HG03139 (cell line): Measurements from ENCODE around the gene GNG8.
A peak's percentile ranks its signal among the peaks of the same experiment; 100 is the strongest.

Source experiments
- ATAC-seq: cut with Tn5 transposase; IDR thresholded peaks from one replicate; pipeline ENCODE4 v1.9.1; 2021; ENCODE audit not compliant: unreplicated experiment

The GNG8 gene

DNA sequence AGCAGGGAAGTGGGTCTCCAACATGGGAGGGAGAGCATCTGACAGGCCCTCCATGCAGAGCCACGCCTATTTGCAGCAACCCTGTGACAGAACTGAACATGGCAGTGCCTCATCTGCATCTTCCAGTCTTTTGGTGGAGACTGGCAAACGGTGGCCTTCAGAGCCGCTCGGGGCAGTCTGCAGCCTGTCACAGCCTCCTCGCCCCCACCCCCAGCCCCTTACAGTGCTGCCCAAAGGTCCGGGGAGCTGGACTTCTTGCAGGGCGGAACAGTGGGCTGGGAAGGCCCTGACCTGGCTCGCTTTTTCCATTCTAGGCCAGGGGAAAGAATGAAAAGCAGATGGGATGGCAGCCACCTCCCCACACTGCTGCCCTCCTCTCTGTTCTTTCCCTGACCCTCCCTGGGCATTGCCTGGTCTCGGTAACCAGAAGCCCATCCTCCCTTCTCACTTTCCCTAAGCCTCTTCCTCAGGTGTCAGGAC is 32.2 kb downstream of the GNG8 start:
- no peak for ATAC-seq

DNA sequence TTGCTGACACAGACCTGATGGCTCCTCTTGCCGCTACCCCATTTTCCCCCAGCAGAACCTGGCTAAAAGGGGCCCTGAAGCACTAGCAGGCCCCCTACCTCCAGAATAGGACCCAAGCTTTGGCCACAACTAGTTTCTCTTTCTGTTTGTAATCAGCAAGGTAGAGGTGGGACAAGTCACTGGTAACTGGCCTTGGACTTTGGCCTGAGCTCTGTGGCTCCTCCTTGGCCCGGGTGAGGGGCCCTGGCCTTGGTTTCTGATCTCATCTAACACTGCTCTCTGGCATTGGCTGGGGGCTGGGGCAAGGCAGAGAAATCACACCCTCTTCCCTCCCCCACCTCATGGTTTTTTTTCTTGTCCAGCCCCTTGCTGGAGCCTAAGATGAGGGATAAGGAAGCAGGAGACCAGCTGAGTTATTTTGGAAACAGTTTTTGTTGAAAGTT is 32.8 kb downstream of the GNG8 start:
- ATAC-seq: no peak

DNA sequence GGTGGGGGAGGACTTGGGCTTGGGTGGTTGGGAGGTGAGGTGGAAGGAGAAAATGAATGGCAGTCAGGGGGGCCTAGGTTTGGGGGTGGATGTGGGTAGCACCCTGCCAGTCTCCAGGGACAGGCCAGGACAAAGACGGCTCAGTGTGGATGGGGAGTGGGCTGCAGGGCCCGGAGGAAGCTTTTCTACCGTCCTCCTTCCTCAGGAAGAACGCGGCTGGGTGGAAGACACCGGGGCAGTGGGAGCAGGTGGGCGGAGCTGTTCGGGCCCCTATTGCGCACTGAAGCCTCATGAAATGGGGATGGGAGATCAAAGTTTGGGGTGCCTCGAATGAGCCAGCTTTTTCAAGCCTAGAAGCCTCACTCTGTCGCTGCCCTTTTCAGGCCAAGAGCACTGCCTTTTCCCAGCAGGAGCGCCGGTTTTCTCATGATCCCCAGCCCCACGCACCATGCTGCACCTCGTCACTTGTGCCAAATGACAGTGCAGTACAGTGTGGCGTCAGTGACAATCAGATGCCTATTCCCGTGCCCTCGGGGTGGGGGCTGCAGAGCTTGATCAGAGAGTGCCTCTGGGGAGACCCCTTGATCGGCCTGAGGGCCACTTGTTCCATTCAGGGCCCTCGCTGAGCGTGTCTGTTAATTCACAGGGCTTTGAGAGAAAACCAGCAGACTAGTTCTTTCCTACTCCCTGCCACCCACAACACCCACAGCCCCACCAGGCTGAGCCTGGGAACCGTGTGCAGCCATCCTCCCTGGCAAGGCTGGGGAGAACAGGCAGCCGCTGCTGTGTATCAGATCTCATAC is 33.4 kb downstream of the GNG8 start:
- ATAC-seq: no peak

DNA sequence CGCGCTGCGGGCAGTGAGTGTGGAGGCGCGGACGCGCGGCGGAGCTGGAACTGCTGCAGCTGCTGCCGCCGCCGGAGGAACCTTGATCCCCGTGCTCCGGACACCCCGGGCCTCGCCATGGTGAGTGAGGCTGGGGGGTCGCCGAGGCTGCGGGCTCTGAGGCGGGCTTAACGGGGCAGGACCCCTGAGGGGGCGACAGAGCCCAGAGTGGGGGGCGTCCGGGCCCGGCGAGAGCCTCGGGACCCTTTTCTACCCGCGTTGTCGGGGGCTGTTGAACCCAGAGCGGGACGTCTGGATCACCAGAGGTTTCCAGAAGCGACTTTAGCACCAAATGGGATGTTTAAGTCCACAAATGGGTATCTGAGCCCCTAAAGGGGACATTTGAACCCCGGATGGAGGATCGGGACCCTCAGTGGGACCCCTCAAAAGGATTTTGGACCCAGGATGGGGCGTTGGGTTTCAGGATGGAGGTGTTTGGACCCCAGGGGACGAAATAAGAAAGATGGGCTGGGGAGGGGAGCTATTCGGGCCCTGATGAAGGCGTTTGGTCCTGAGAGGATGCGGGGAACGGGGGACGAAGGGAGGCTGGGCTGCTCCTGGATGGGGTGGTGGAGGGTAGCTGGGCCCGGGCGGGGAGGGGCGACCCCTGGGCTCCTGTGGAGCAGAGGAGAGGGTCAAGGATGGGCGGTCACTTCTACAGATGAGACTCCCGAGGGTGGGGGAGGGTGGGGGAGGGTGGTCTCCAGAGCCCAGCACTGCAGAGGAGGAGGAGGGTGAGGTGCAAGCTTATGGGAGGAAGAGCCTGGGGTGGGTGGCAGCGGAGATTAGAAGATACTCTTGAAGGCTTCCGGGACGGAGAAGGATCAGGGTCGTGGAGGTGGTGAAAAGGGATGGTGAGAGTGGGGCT is 34.4 kb downstream of the GNG8 start, which contains the start of gene CALM3:
CALM3 (plus strand) TSS at position 13 of the 907 bp plus-strand sequence; CDS start at position 118, 105 bp downstream.
- ATAC-seq: no peak

DNA sequence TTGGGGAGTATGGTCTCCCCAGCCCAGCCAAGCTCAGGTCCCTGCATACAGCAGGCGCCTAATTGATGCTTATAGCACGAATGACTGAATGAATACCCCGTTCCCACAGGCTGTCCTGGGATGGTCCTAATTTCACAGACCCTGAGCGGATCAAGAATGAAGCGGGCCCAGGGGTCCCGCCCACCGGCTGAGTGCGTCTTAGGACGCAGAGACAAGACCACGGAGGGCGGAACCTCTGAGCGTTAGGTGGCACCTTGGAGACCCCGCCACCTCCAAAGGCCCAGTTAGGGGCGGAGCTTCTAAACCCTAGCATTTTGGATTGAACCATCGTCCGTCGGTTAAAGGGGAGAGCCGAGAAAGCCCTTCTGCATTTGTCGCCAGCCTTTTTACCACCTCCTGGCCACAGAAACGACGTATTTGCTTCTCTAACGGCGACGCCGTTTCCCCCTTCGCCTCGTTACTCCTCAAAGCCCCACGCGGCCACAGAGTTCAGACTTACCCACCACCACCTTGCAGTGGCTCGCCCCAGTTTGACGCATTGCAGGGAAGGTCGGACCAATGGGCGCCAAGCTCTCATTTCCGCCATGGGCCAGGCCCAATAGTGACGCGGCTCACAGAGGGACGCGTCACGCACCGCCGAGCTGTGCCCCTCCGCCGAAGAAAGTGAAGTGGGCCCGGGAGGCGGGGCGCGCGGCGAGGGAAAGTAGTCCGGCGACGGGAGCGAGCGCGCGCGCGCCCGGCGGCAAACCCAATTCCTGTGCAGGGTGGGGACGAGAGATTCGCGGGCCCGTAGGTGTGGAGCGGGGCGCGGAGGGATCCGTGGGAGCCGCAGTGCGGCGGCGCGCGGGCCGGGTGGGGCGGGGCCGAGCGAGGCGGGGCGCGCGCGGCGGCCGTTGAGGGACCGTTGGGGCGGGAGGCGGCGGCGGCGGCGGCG is 35.4 kb downstream of the GNG8 start:
- peak; percentile 74 for ATAC-seq

DNA sequence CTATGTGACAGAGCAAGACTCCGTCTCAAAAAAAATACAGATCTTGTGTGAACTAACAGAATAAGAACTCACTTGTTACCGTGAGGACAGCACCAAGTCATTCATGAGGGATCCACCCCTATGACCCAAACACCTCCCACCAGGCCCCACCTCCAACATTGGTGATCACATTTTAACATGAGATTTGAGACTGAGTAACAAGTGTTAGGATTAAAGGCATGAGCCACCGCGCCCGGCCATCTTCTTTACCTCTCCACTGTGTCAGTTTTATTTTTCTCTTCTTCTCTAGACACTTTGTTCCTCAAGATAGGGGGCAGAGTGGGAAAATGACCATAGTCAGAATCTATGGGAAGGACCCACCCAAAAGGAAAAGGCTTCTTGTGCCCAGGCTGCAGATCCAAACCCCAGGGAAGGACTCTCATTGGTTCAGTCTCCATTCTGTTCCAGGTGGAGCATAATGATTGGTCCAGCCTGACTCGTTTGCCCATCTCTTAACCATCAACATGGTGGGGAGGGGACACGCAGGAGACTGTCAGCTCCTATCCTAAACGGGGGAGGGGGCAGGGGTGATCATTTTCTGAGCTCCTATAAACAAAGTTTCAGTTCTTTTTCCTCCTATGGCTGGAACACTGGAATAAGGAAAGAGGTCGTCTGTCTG is 36.2 kb downstream of the GNG8 start:
- no peak for ATAC-seq

DNA sequence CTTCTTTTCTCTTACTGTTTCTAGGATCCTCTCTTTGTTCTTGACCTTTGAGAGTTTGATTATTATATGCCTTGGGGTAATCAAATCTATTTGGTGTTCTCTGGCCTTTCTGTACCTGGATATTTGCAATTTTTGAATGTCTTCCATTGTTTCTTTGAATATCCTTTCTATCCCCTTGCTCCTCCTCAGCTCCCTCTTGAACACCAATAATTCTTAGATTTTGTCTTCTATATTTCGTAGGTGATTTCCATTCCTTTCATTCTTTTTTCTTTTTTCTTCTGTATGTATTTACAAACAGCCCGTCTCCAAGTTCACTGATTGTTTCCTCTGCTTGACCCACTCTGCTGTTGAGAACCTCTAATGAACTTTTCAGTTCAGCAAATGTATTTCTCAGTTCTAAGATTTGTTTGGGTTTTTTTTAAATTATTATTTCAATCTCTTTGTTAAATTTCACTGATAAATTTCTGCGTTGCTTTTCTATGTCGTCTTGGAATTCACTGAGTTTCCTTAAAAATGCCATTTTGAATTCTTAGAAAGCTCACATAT is 37.6 kb downstream of the GNG8 start:
- ATAC-seq: no peak

DNA sequence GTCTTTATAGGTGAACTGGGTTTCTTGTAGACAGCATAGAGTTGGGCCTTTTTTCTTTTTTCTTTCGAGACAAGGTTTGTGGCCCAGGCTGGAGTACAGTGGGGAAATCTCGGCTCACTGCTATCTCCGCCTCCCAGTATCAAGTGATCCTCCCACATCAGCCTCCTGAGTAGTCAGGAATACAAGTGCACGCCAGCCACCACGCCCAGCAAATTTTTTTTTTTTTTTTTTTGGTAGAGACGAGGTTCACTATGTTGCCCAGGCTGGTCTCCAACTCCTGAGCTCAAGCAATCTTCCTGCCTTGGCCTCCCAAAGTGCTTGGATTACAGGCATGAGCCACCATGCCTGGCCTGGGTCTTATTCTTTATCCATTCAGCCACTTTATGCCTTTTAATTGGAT is 40.0 kb downstream of the GNG8 start:
- no peak for ATAC-seq

DNA sequence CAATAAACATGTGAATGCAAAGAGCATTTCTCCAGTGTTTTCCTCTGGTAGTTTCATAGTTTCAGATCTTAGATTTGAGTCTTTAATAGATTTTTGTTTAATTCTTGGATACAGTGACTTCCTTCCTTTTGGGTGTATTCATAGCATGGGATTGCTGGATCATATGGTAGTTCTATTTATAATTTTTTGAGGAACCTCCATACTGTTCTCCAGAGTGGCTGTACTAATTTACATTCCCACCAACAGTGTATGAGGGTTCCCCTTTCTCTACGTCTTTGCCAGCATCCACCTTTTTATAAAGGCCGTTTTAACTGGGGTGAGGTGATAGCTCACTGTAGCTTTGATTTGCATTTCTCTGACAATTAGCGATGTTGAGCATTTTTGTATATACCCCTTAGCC is 44.1 kb downstream of the GNG8 start:
- ATAC-seq: no peak

DNA sequence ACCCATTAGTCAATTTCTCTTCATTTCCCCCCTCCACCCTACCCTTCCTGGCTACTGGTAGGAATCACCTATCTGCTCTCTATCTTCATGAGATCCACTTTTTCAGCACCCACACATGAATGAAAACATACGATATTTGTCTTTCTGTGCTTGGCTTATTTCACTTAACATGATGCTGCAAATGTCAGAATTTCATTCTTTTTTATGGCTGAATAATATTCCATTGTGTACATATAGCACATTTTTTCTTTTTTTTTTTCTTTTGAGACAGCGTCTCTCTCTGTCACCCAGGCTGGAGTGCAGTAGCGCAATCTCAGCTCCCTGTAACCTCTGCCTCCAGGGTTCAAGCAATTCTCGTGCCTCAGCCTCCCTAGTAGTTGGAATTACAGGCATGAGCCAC is 44.7 kb downstream of the GNG8 start:
- ATAC-seq: no peak

DNA sequence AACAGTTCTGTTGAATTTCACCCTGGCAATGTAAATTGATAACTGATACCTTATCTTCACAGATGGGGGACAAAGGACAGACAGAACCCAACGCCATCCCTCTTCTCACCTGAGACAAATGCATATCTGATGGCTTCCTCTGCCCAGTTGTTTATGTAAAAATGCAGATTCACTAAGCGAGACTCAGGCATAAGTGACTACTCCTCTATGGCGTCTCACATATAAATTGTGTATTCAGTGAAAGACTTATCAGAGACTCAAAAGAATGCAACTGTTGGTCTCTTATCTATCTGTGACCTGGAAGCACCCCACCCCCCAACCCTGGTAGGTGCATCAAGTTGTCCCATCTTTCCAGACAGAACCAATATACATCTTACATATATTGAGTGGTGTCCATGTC is 48.1 kb downstream of the GNG8 start:
- no peak for ATAC-seq

DNA sequence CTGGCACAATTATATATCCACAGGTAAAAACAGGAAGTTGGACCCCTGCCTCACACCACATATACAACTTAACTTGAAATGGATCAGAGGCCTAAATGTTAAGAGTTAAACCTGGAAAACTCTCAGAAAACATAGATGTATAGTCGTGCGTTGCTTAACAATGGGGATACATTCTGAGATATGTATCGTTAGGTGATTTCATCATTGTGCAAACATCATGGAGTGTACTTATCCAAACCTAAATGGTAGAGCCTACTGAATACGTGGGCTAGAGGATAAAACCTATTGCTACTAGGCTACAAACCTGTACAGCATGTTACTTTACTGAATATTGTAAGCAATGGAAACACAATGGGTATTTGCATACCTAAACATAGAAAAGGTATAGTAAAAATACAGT is 49.7 kb downstream of the GNG8 start:
- no peak for ATAC-seq

DNA sequence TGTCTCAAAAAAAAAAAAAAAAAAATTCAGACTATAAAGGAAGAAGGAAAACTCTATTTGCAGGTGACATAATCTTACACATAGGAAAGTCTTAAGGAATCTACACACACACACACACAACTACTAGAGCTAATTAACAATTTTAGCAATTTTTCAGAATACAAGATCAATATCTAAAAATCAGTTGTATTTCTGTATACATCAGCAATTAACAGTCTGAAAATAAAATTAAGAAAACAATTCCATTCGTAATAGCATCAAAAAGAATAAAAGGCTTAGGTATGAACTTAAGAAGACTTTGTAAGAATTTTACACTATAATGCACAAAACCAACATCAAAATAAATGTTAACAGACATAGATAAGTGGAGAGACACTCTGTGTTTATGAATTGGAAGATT is 50.5 kb downstream of the GNG8 start:
- no peak for ATAC-seq
